SK-N-SH (cell line): ENCODE measurements around the gene SMPD3. TPM values are rescaled to one million over a fixed set of nuclear protein-coding genes. Genes with fewer than 3 reads are reported as not detected.

Source experiments
- CTCF ChIA-PET: fragments of 300-600, 350-600 bp; formaldehyde crosslinking; extraction: SDS; loops from one replicate; lab custom pipeline; 2021; lab: Yijun Ruan, JAX
- POLR2A ChIA-PET: fragments of 350-600 bp; sonication (Branson Sonifier 250); formaldehyde crosslinking; extraction: SDS; loops from one replicate; lab custom pipeline; 2020; ENCODE audit warnings: antibody characterized with exemption, inconsistent platforms; lab: Yijun Ruan, JAX
- DNase-seq: peaks from one replicate; pipeline ENCODE4 v3.0.0; 2012
- H2AFZ ChIP-seq: fragments of 200-600 bp; sonication (generic); 2 replicates; pipeline ENCODE4 v1.8.1; 2016; ENCODE audit warnings: antibody characterized with exemption, mild to moderate bottlenecking, low read depth
- H3F3A ChIP-seq: fragments of 200-600 bp; sonication (generic); replicated peaks from 2 replicates; pipeline ENCODE3; 2016; ENCODE audit warnings: antibody characterized with exemption, mild to moderate bottlenecking; ENCODE audit not compliant: insufficient read depth
- H3K27ac ChIP-seq, 2 experiments: fragments of 200-500 bp in 1 of 2; fragments of 200-600 bp in 1 of 2; sonication (Bioruptor generic) in 1 of 2; sonication (generic), shearing (Covaris generic) in 1 of 2; 2 replicates each; pipeline versions ENCODE4 v1.5.1 to v1.6.1; 2014 to 2016; ENCODE audit warnings: low read depth in 2 of 2, inconsistent platforms in 1 of 2, low read length in 1 of 2, mild to moderate bottlenecking in 1 of 2, mixed read lengths in 1 of 2
- H3K27me3 ChIP-seq: fragments of 200-600 bp; sonication (generic), shearing (Covaris generic); 2 replicates; pipeline ENCODE4 v1.6.1; 2016; ENCODE audit warnings: mixed run types; ENCODE audit not compliant: insufficient read depth
- H3K36me3 ChIP-seq, 2 experiments: fragments of 200-500 bp in 1 of 2; fragments of 200-600 bp in 1 of 2; sonication (Bioruptor generic) in 1 of 2; sonication (generic) in 1 of 2; replicated peaks in 1 of 2; 2 replicates each; pipeline versions ENCODE3 to v1.5.1; 2014 to 2016; ENCODE audit warnings: low read length in 1 of 2, mild to moderate bottlenecking in 1 of 2; ENCODE audit not compliant: insufficient read depth in 2 of 2, control insufficient read depth in 1 of 2
- H3K4me1 ChIP-seq, 2 experiments: fragments of 200-500 bp in 1 of 2; fragments of 200-600 bp in 1 of 2; sonication (Bioruptor generic) in 1 of 2; sonication (generic), shearing (Covaris generic) in 1 of 2; 2 replicates each; pipeline versions ENCODE4 v1.5.1 to v1.6.1; 2014 to 2016; ENCODE audit warnings: low read depth in 1 of 2, low read length in 1 of 2, mixed run types in 1 of 2; ENCODE audit not compliant: insufficient read depth in 2 of 2, control insufficient read depth in 1 of 2
- H3K4me2 ChIP-seq: fragments of 200-600 bp; sonication (generic), shearing (Covaris generic); 2 replicates; pipeline ENCODE4 v1.6.1; 2017; ENCODE audit warnings: mixed run types
- H3K4me3 ChIP-seq, 2 experiments: fragments of 200-500 bp in 1 of 2; fragments of 200-600 bp in 1 of 2; sonication (Bioruptor generic) in 1 of 2; sonication (generic), shearing (Covaris generic) in 1 of 2; 2 replicates each; pipeline versions ENCODE4 v1.5.1 to v1.8.1; 2014 to 2016; ENCODE audit warnings: low read depth in 2 of 2, inconsistent platforms in 1 of 2, low read length in 1 of 2, mild to moderate bottlenecking in 1 of 2, mixed read lengths in 1 of 2, moderate library complexity in 1 of 2
- H3K79me2 ChIP-seq: fragments of 200-600 bp; sonication (generic); 2 replicates; pipeline ENCODE4 v1.8.1; 2017; ENCODE audit warnings: mild to moderate bottlenecking; ENCODE audit not compliant: insufficient read depth
- H3K9ac ChIP-seq: fragments of 200-600 bp; sonication (generic); 2 replicates; pipeline ENCODE4 v1.6.1; 2017; ENCODE audit warnings: mixed run types
- H3K9me2 ChIP-seq: fragments of 200-600 bp; sonication (generic); 2 replicates; pipeline ENCODE4 v1.6.1; 2017; ENCODE audit warnings: mixed run types
- H3K9me3 ChIP-seq: fragments of 200-600 bp; sonication (generic); 2 replicates; pipeline ENCODE4 v1.6.1; 2017; ENCODE audit warnings: mixed run types, mild to moderate bottlenecking, moderate library complexity
- H4K20me1 ChIP-seq: fragments of 200-600 bp; sonication (generic); 2 replicates; pipeline ENCODE4 v1.6.1; 2017; ENCODE audit warnings: mild to moderate bottlenecking, mixed run types; ENCODE audit not compliant: insufficient read depth
- ELF1 ChIP-seq: IDR thresholded peaks from 2 replicates; pipeline ENCODE4 v1.4.0; 2012
- FOSL2 ChIP-seq: IDR thresholded peaks from 2 replicates; pipeline ENCODE4 v1.4.0; 2012; ENCODE audit warnings: low read depth, mild to moderate bottlenecking, moderate library complexity, borderline replicate concordance
- GATA2 ChIP-seq: sonication (generic); formaldehyde crosslinking; IDR thresholded peaks from 2 replicates; pipeline ENCODE4 v1.5.0; 2020; ENCODE audit warnings: mild to moderate bottlenecking, missing genetic modification reagents
- JUND ChIP-seq: IDR thresholded peaks from 2 replicates; pipeline ENCODE4 v1.4.0; 2012
- MEF2A ChIP-seq: IDR thresholded peaks from 2 replicates; pipeline ENCODE4 v1.4.0; 2012; ENCODE audit warnings: low read depth, borderline replicate concordance
- NRF1 ChIP-seq: IDR thresholded peaks from 2 replicates; pipeline ENCODE4 v1.6.1; 2012; ENCODE audit warnings: low read depth, mild to moderate bottlenecking, low read length
- RAD21 ChIP-seq: IDR thresholded peaks from 2 replicates; pipeline ENCODE4 v1.6.1; 2012; ENCODE audit warnings: mild to moderate bottlenecking, low read length
- SIN3A ChIP-seq: IDR thresholded peaks from 2 replicates; pipeline ENCODE4 v1.6.1; 2012; ENCODE audit warnings: low read depth, mild to moderate bottlenecking, low read length, moderate library complexity, borderline replicate concordance
- SMC3 ChIP-seq: IDR thresholded peaks from 2 replicates; pipeline ENCODE4 v1.6.1; 2012; ENCODE audit warnings: low read depth, low read length, improper control_type of control experiment
- WGBS: methylation state at CpG from one replicate; pipeline ENCODE4 v1.1.6; 2017; ENCODE audit warnings: low lambda C conversion rate; 5-methylcytosine and 5-hydroxymethylcytosine counted together
- polyA plus RNA-seq, 3 experiments: library from polyadenylated mRNA; depleted of rRNA; stranded (reverse); fragments of >200 nt; gene quantifications; 2 replicates each; pipeline ENCODE4 v1.2.3, GENCODE V29; 2012
- TF ChIP-seq, protein P1 (sequence below): fragments of 150-350 bp; IDR thresholded peaks from 2 replicates; pipeline ENCODE4 v1.6.1; 2016; ENCODE audit warnings: mild to moderate bottlenecking, low read depth, low read length
- TF ChIP-seq, protein P2 (sequence below): fragments of 200-600 bp; sonication (generic); IDR thresholded peaks from 2 replicates; pipeline ENCODE4 v1.6.1; 2017; ENCODE audit warnings: antibody characterized with exemption, mild to moderate bottlenecking, moderate library complexity
- TF ChIP-seq, protein P3 (sequence below): IDR thresholded peaks from 2 replicates; pipeline ENCODE4 v1.6.1; 2012; ENCODE audit warnings: mild to moderate bottlenecking, low read depth, low read length, moderate library complexity

SMPD3 gene
- polyA plus RNA-seq, 1 of the 3 experiments (the other 2 are of a cell fraction) = 0.38 TPM

DNA sequence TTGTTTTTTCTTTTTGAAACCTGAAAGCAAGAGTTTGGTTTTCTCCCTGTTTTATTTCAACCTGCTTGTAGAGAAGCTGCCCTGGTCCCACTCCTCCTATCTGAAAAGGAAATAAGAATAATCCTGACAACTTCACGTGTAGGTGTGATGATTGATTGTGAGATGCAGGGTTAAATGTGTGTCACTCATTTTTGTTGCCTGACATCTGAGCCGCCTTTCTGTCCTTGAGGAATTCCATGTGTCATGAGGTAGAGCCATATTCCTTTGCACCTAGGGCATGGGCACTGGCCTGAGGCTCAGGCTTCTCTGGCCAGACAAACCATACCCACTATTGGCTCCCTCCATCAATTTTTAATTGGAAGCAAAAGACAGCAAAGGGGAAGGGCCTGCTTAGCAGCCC is 10.2 kb upstream of the SMPD3 start:
- ChIA-PET CTCF (interaction anchor here (1.4 kb wide), 1 partner anchor 63 kb away, joined by 6 read pairs; no protein-coding TSS in a partner anchor), POLR2A (no interaction called here)
- H3K27me3 ChIP-seq = no peaks in the 10 kb centered on the region
- no peaks in the 10 kb centered on the region for H3K79me2 ChIP-seq
- H3K4me2 ChIP-seq = no peak overlapping the region
- WGBS = 62% methylated on average over 2 of the region's 2 CpGs
- H2AFZ ChIP-seq = no peak overlapping the region
- no peak overlapping the region for H3K9ac ChIP-seq
- DNase-seq = no peak
- H3F3A ChIP-seq = no peaks in the 10 kb centered on the region
- no peaks in the 10 kb centered on the region for H4K20me1 ChIP-seq
- H3K4me1 ChIP-seq = no peaks in the 10 kb centered on the region; a peak in 1 of 4 replicates
- no peak overlapping the region for H3K27ac ChIP-seq
- no peak for TF ChIP-seq SMC3
- no peak for TF ChIP-seq RAD21
- no peak for TF ChIP-seq SIN3A
- TF ChIP-seq FOSL2 = no peak
- TF ChIP-seq, protein P1, sequence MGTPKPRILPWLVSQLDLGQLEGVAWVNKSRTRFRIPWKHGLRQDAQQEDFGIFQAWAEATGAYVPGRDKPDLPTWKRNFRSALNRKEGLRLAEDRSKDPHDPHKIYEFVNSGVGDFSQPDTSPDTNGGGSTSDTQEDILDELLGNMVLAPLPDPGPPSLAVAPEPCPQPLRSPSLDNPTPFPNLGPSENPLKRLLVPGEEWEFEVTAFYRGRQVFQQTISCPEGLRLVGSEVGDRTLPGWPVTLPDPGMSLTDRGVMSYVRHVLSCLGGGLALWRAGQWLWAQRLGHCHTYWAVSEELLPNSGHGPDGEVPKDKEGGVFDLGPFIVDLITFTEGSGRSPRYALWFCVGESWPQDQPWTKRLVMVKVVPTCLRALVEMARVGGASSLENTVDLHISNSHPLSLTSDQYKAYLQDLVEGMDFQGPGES = no peak
- no peak for TF ChIP-seq NRF1
- no peak for TF ChIP-seq ELF1
- no peak for TF ChIP-seq GATA2 (CRISPR knock-in tag)
- no peak for TF ChIP-seq JUND
- TF ChIP-seq, protein P2, sequence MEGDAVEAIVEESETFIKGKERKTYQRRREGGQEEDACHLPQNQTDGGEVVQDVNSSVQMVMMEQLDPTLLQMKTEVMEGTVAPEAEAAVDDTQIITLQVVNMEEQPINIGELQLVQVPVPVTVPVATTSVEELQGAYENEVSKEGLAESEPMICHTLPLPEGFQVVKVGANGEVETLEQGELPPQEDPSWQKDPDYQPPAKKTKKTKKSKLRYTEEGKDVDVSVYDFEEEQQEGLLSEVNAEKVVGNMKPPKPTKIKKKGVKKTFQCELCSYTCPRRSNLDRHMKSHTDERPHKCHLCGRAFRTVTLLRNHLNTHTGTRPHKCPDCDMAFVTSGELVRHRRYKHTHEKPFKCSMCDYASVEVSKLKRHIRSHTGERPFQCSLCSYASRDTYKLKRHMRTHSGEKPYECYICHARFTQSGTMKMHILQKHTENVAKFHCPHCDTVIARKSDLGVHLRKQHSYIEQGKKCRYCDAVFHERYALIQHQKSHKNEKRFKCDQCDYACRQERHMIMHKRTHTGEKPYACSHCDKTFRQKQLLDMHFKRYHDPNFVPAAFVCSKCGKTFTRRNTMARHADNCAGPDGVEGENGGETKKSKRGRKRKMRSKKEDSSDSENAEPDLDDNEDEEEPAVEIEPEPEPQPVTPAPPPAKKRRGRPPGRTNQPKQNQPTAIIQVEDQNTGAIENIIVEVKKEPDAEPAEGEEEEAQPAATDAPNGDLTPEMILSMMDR = no peak
- no peak for TF ChIP-seq MEF2A
- TF ChIP-seq, protein P3, sequence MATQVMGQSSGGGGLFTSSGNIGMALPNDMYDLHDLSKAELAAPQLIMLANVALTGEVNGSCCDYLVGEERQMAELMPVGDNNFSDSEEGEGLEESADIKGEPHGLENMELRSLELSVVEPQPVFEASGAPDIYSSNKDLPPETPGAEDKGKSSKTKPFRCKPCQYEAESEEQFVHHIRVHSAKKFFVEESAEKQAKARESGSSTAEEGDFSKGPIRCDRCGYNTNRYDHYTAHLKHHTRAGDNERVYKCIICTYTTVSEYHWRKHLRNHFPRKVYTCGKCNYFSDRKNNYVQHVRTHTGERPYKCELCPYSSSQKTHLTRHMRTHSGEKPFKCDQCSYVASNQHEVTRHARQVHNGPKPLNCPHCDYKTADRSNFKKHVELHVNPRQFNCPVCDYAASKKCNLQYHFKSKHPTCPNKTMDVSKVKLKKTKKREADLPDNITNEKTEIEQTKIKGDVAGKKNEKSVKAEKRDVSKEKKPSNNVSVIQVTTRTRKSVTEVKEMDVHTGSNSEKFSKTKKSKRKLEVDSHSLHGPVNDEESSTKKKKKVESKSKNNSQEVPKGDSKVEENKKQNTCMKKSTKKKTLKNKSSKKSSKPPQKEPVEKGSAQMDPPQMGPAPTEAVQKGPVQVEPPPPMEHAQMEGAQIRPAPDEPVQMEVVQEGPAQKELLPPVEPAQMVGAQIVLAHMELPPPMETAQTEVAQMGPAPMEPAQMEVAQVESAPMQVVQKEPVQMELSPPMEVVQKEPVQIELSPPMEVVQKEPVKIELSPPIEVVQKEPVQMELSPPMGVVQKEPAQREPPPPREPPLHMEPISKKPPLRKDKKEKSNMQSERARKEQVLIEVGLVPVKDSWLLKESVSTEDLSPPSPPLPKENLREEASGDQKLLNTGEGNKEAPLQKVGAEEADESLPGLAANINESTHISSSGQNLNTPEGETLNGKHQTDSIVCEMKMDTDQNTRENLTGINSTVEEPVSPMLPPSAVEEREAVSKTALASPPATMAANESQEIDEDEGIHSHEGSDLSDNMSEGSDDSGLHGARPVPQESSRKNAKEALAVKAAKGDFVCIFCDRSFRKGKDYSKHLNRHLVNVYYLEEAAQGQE = no peak
- TF ChIP-seq, all 33 proteins: peak for 0
- no peaks in the 10 kb centered on the region for H3K36me3 ChIP-seq
- H3K9me2 ChIP-seq = no peaks in the 10 kb centered on the region
- no peaks in the 10 kb centered on the region for H3K9me3 ChIP-seq
- no peak overlapping the region for H3K4me3 ChIP-seq
